Activated CD8-positive, alpha-beta T cell treated with anti-CD3 and anti-CD28 coated beads for 36 hours (primary cell): ENCODE measurements around the gene TMEM269. TPM values are rescaled to one million over a fixed set of nuclear protein-coding genes. Genes with fewer than 3 reads are reported as not detected.

Experiments
- ATAC-seq: fragments of 200-7000 bp; cut with Tn5 transposase; one replicate; pipeline ENCODE4 v1.10.0; 2021; ENCODE audit warnings: mild to moderate bottlenecking, moderate library complexity
- CTCF ChIA-PET: fragments of 350-600 bp; sonication (Branson Sonifier 250); formaldehyde crosslinking; loops from one replicate; lab custom pipeline; 2021; ENCODE audit warnings: antibody characterized with exemption; lab: Charles Lee
- POLR2A ChIA-PET: fragments of 350-600 bp; sonication (Branson Sonifier 250); formaldehyde crosslinking; loops from one replicate; lab custom pipeline; 2021; ENCODE audit warnings: antibody characterized with exemption; lab: Charles Lee
- DNase-seq: peaks from one replicate; pipeline ENCODE4 v3.0.0-alpha.2; 2020
- H3K27ac Mint-ChIP-seq: one replicate; pipeline ENCODE4 v1.8.0; 2021; ENCODE audit warnings: mild to moderate bottlenecking, mixed read lengths
- H3K27me3 Mint-ChIP-seq: one replicate; pipeline ENCODE4 v1.8.0; 2021; ENCODE audit warnings: mixed read lengths
- H3K36me3 Mint-ChIP-seq: one replicate; pipeline ENCODE4 v1.8.0; 2021; ENCODE audit warnings: low read depth, mixed read lengths
- H3K4me1 Mint-ChIP-seq: one replicate; pipeline ENCODE4 v1.8.0; 2021; ENCODE audit warnings: low read depth, mixed read lengths
- H3K4me3 Mint-ChIP-seq: one replicate; pipeline ENCODE4 v1.8.0; 2021; ENCODE audit warnings: mild to moderate bottlenecking, moderate library complexity, mixed read lengths
- H3K9me3 Mint-ChIP-seq: one replicate; pipeline ENCODE4 v1.8.0; 2021; ENCODE audit warnings: mixed read lengths
- intact Hi-C: fragments of 100-400 bp; cut with micrococcal nuclease; formaldehyde crosslinking; loops from one replicate; pipeline ENCODE4 v1.10.0; 2022
- total RNA-seq, 2 experiments: library from RNA; stranded (reverse); gene quantifications; one replicate each; pipeline ENCODE4 v1.2.3, GENCODE V29; 2021
- TF ChIP-seq, protein P1 (sequence below): fragments of 200-600 bp; IDR thresholded peaks from one replicate; pipeline ENCODE4 v1.8.0; 2022; ENCODE audit warnings: antibody characterized with exemption, mild to moderate bottlenecking

The TMEM269 gene
- total RNA-seq, 2 experiments from 2014 or later, result 0.22 to 0.32 TPM

DNA sequence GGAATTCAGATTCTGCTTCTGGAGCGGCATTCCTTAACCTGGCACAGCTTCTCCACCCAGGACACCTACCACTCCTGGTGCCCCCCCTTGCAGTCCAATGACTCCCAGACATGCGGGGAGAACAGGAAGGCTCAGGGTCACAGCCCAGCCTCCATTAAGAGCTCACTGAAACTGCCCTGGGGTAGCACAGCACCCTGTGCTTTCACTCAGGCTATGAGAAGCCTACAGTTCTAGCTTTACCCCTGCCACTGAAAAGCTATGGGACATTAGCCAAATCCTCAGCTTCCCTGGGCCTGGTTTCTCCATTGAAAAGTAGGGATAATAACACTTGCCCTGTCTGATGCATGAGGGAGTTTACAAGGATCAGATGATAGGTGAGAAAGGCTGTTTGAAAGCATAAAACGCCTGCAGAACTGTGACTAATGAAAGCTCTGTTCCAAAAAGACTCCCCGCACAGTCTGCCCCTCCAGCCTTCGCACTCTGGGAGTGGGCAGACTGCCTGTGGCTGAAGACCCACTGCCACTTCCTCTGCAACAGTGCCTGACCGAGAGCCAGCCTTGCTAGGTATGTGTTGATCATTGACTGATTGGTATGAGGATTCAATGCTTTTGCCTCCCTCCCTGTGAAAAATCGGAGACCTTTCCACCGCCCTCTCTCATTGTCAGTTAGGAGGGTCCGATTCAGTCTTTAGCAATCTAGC, 42.0 kb upstream of the TMEM269 start:
- intact Hi-C loops, result no loop called here
- Mint-ChIP-seq H3K36me3 (no peaks in the 10 kb centered on the region), H3K27me3 (no peaks in the 10 kb centered on the region), H3K4me1 (no peaks in the 10 kb centered on the region), H3K9me3 (no peaks in the 10 kb centered on the region), H3K4me3 (no peak overlapping the region), H3K27ac (no peak overlapping the region)
- CTCF ChIA-PET, result interaction anchor here (0.8 to 1.2 kb wide), 2 partner anchors 12 to 164 kb away, joined by 3 read pairs; no protein-coding TSS in a partner anchor
- TF ChIP-seq, protein P1, sequence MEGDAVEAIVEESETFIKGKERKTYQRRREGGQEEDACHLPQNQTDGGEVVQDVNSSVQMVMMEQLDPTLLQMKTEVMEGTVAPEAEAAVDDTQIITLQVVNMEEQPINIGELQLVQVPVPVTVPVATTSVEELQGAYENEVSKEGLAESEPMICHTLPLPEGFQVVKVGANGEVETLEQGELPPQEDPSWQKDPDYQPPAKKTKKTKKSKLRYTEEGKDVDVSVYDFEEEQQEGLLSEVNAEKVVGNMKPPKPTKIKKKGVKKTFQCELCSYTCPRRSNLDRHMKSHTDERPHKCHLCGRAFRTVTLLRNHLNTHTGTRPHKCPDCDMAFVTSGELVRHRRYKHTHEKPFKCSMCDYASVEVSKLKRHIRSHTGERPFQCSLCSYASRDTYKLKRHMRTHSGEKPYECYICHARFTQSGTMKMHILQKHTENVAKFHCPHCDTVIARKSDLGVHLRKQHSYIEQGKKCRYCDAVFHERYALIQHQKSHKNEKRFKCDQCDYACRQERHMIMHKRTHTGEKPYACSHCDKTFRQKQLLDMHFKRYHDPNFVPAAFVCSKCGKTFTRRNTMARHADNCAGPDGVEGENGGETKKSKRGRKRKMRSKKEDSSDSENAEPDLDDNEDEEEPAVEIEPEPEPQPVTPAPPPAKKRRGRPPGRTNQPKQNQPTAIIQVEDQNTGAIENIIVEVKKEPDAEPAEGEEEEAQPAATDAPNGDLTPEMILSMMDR, result no peak
- DNase-seq (no peak), ATAC-seq (no peak)
- POLR2A ChIA-PET, result no interaction called here

DNA sequence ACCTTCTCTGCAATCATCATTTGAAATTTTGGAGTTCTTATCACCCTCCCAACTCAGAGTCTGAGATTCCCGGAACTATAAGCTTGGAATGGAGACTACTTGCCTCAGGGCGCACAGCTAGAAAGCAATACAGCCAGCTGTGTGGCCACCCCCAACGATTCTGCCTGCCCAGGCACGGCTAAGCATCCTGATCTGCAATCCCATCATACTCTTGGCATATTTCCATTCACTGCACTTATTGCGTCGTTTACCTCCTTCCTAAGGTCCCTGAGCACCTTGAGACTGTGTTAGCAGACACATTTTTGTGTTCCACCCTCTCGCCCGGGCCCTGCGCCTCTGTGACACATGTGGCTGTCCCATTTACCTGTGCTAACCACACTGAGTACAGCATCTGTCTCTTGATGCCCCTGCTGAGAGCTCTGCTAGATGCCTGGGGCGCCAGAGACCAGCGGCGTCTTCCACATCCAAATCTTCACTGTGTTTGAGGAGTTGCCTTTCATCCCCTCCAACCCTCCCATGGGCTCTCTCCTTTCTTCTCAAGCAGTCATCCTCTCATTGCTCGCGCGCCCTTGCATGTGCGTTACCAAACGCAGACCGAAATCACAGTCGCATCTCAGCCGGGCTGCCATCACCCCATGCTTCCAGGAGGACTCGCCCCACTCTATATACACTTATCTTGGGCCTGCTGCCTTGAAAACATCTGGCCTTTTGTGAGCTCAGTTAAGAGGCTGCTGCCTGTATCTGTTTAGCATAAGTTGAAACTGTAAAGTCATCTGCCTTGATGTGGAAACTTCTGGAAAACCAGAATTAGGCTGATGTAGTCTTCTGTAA, 41.3 kb upstream of the TMEM269 start:
- intact Hi-C loops, result no loop called here
- DNase-seq (no peak), ATAC-seq (no peak)
- Mint-ChIP-seq H3K4me1 (no peaks in the 10 kb centered on the region), H3K27me3 (no peaks in the 10 kb centered on the region), H3K27ac (no peak overlapping the region), H3K36me3 (no peaks in the 10 kb centered on the region), H3K9me3 (no peaks in the 10 kb centered on the region), H3K4me3 (no peak overlapping the region)
- ChIA-PET POLR2A (interaction anchor here (0.6 kb wide), 1 partner anchor 26 kb away, joined by 3 read pairs; no protein-coding TSS in a partner anchor), CTCF (interaction anchor here (0.7 to 1.2 kb wide), 2 partner anchors 11 to 165 kb away, joined by 3 read pairs; no protein-coding TSS in a partner anchor)
- TF ChIP-seq, protein P1, result no peak

DNA sequence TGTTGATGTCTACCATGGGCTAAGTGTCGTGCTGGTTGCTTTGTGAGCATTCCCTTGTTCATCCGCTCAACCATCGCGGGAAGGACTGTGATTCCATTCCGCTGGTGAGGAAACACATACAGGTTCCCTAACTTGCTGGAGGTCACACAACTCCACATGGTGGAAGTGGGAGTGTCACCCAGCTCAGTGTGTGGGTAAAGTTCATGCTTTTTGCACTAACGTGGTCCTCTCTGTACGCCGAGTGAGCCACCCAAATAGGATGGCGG, 40.7 kb upstream of the TMEM269 start:
- TF ChIP-seq, protein P1, result no peak
- H3K36me3 Mint-ChIP-seq, result no peaks in the 10 kb centered on the region
- POLR2A ChIA-PET, result interaction anchor here (0.6 kb wide), 1 partner anchor 27 kb away, joined by 3 read pairs; no protein-coding TSS in a partner anchor
- no peak overlapping the region for H3K4me3 Mint-ChIP-seq
- no peak for DNase-seq
- no peaks in the 10 kb centered on the region for H3K4me1 Mint-ChIP-seq
- no peaks in the 10 kb centered on the region for H3K27me3 Mint-ChIP-seq
- no peak overlapping the region for H3K27ac Mint-ChIP-seq
- CTCF ChIA-PET, result interaction anchor here (0.7 kb wide), 1 partner anchor 10 kb away, joined by 3 read pairs; no protein-coding TSS in a partner anchor
- ATAC-seq, result no peak
- no peaks in the 10 kb centered on the region for H3K9me3 Mint-ChIP-seq
- intact Hi-C loops, result no loop called here

- H3K27ac Mint-ChIP-seq, result no peak overlapping the region
- no peak overlapping the region for H3K4me3 Mint-ChIP-seq
- H3K27me3 Mint-ChIP-seq, result no peaks in the 10 kb centered on the region
- no peaks in the 10 kb centered on the region for H3K4me1 Mint-ChIP-seq
- H3K9me3 Mint-ChIP-seq, result no peaks in the 10 kb centered on the region
- peaks cover 11% of the 10 kb centered on the region for H3K36me3 Mint-ChIP-seq
- intact Hi-C loops, result loop anchor here (5.0 kb wide), 1 partner anchor 169 kb away; no protein-coding TSS in a partner anchor
- ATAC-seq (no peak), DNase-seq (no peak)
- TF ChIP-seq, protein P1, result no peak
- POLR2A ChIA-PET, result interaction anchor here (0.5 to 0.6 kb wide), 2 partner anchors 121 kb away, joined by 3 to 4 read pairs; no protein-coding TSS in a partner anchor
- CTCF ChIA-PET, result interaction anchor here (1.3 to 2.5 kb wide), 3 partner anchors 11 to 168 kb away, joined by 3 to 7 read pairs (median 5); no protein-coding TSS in a partner anchor
Observed at GRCh38 chr1:42745851-42746250, 38.9 kb upstream of the TMEM269 start.
